Heart left ventricle (tissue), 13 donors: ENCODE measurements around the gene SEMA3B.

ENCODE experiments used
- POLR2A ChIP-seq, 2 donors: fragments of 450-650 bp; IDR thresholded peaks; one replicate each; pipeline ENCODE4 v1.6.1; 2017; ENCODE audit warnings: antibody characterized with exemption in 2 of 2, mild to moderate bottlenecking in 2 of 2, moderate library complexity in 2 of 2
- TF ChIP-seq, protein P1 (sequence below), 12 donors: fragments of 200-600 bp; sonication (generic) in 4 of 12; IDR thresholded peaks; one replicate each; pipeline versions ENCODE4 v1.5.0 to v1.8.0; 2018 to 2022; ENCODE audit warnings: antibody characterized with exemption in 12 of 12, mild to moderate bottlenecking in 5 of 12
- donor health status: ischemic (EF 13 %, LVEDD 7.1; RV severe dilation, severe dysfunction).
- donor health status: DM: no; HTN: yes; CAD: no.
- donor health status: DM: no; HTN: no; CAD: no.
- donor health status: ischemic (EF 25% LVEDD 6.9; RV normal size, moderate dysfunction).
- donor health status: ischemic (EF 25% LVEDD 5.7; RV mildly dilated, moderate dysfunction).
- donor health status: ischemic (EF 35%, LVEDD 5.7; RV mildly dilated, moderate dysfunction).
- donor health status: nonischemic (EF 11% LVEDD 7.7; RV severe dilation, severe dysfunction).
- donor health status: DM: yes; HTN: yes; CAD: no.
- donor health status: PGD.
- donor health status: ischemic (EF 29% LVEDD 5.4; RV normal size, mild dysfunction).
- donor health status: nonischemic (EF 23%, LVEDD 6.1; RV moderate dilation, normal function).

DNA sequence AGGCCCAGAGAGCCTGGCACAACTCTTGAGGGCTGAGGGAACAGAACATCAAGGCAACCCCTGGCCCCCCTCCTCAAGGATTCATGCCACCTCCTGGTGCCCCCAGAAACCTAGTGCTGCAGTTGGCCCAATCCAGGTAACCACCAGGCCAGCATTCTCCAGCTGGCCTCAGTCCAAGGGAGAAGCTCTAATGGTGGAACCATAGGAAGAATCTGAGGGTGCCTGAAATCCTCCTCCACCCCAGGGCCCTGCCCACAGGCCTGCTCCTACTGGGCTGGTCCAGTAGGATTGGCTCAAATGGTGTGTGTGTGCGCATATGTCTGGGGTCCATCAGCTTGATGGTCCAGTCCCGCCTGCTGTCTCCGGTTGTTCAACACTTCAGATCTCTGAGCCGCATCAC is 45.9 kb downstream of the SEMA3B start:
- TF ChIP-seq, protein P1, sequence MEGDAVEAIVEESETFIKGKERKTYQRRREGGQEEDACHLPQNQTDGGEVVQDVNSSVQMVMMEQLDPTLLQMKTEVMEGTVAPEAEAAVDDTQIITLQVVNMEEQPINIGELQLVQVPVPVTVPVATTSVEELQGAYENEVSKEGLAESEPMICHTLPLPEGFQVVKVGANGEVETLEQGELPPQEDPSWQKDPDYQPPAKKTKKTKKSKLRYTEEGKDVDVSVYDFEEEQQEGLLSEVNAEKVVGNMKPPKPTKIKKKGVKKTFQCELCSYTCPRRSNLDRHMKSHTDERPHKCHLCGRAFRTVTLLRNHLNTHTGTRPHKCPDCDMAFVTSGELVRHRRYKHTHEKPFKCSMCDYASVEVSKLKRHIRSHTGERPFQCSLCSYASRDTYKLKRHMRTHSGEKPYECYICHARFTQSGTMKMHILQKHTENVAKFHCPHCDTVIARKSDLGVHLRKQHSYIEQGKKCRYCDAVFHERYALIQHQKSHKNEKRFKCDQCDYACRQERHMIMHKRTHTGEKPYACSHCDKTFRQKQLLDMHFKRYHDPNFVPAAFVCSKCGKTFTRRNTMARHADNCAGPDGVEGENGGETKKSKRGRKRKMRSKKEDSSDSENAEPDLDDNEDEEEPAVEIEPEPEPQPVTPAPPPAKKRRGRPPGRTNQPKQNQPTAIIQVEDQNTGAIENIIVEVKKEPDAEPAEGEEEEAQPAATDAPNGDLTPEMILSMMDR (IDR thresholded peaks at IDR 0.05) = no peak
- no peak for TF ChIP-seq POLR2A (IDR thresholded peaks at IDR 0.05)
